ENCODE results near the gene PFDN1.

The PFDN1 gene

GRCh38 chr5:140215276-140215675, 87.6 kb downstream of the PFDN1 start:
- TF ChIP-seq ZFX (IDR thresholded peaks at IDR 0.05; ENCODE audit: borderline replicate concordance), result no peak
- no peak for TF ChIP-seq CTCF (IDR thresholded peaks at IDR 0.05)
- H3K27ac ChIP-seq, result no peak overlapping the region

GRCh38 chr5:140214831-140215230, 88.1 kb downstream of the PFDN1 start:
- TF ChIP-seq ZFX (IDR thresholded peaks at IDR 0.05; ENCODE audit: borderline replicate concordance) (no peak), CTCF (IDR thresholded peaks at IDR 0.05) (no peak)
- no peak overlapping the region for H3K27ac ChIP-seq

- TF ChIP-seq CTCF (IDR thresholded peaks at IDR 0.05), result no peak
- TF ChIP-seq ZFX (IDR thresholded peaks at IDR 0.05; ENCODE audit: borderline replicate concordance), result no peak
- H3K27ac ChIP-seq, result no peak overlapping the region
Measured at GRCh38 chr5:140213370-140213983, 89.4 kb downstream of the PFDN1 start.

- TF ChIP-seq CTCF (IDR thresholded peaks at IDR 0.05) (no peak), ZFX (IDR thresholded peaks at IDR 0.05; ENCODE audit: borderline replicate concordance) (no peak)
- no peak overlapping the region for H3K27ac ChIP-seq
Measured at GRCh38 chr5:140208065-140208464, 94.8 kb downstream of the PFDN1 start.

GRCh38 chr5:140207250-140207964, 95.5 kb downstream of the PFDN1 start:
- TF ChIP-seq CTCF (IDR thresholded peaks at IDR 0.05) (no peak), ZFX (IDR thresholded peaks at IDR 0.05; ENCODE audit: borderline replicate concordance) (no peak)
- no peak overlapping the region for H3K27ac ChIP-seq

- TF ChIP-seq ZFX (IDR thresholded peaks at IDR 0.05; ENCODE audit: borderline replicate concordance), result no peak
- H3K27ac ChIP-seq, result no peak overlapping the region
Measured at GRCh38 chr5:140205952-140206351, 96.9 kb downstream of the PFDN1 start.

GRCh38 chr5:140205216-140205615, 97.7 kb downstream of the PFDN1 start:
- TF ChIP-seq CTCF (IDR thresholded peaks at IDR 0.05) (no peak), ZFX (IDR thresholded peaks at IDR 0.05; ENCODE audit: borderline replicate concordance) (no peak)
- H3K27ac ChIP-seq, result no peak overlapping the region
